ENCODE data around the gene TUBA4A. TPM values are rescaled to one million over a fixed set of nuclear protein-coding genes. Genes with fewer than 3 reads are reported as not detected.

The TUBA4A gene
- total and polyA plus RNA-seq, 9 of the 15 experiments (the other 6 are each of a cell fraction or from before 2014, with no cell fraction given), result 25.1 to 174 (median 42.4) TPM

DNA sequence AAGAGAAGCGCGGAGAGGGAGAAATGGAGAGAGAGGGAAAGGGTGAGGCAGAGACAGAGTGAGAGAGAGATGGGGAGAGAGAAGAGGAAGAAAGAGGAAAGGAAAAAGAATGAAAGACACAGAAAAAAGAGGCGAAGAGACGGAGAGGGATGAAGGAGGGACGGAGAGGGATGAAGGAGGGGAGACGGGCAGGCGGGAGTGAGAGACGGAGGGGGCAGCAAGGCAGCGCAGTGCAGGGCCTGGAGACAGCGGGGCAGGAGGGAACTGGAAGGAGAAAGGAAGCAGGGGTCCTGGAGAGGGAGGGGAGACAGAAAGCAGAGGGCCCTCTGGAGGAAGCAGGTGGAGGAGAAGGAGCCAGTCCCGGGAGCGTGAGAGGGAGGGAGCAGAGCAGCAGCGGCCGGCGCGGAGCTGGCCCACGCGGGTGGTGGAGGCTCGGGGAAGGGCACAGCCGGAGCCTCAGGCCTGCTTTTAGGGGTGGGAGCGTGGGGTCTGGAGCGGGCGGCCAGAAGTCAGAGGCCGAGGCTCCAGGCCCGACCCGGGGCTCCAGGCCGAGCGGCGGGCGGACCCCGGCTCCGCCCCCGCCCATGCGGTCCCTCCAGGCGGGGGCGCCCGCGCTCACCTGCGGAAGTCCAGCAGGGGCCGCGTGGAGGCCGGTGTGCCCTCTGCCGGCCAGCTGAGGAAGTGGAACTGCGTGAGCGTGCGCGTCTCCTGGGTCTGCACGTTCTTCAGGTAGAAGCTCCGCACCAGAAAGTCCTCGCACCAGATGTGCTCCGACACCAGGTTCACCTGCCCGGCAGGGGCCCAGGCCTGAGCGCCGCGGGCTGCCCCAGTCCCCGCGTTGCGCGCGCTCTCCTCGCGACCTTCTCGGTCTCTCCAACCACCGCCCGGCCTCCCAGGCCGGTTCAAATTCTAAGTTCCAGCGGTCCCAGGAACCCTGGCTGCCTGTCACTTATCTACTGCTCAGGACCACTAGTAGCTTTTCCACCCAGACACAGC is 40.9 kb upstream of the TUBA4A start (continued):
- TF ChIP-seq ZBTB49 (CRISPR knock-in tag; IDR thresholded peaks at IDR 0.05; ENCODE audit: borderline replicate concordance) (no peak), ZSCAN32 (CRISPR knock-in tag; IDR thresholded peaks at IDR 0.05) (no peak), NONO (IDR thresholded peaks at IDR 0.05; ENCODE audit: low read depth in 2 of 2, low read length in 1 of 2) (peak in 1 of 2 experiments; percentile 89; a peak in 2 of 4 replicates), ZSCAN29 (IDR thresholded peaks at IDR 0.05) (no peak), ZNF830 (CRISPR knock-in tag; IDR thresholded peaks at IDR 0.05) (no peak), POLR2A (conservative IDR thresholded peaks at IDR 0.05) (peak; percentile 72; the same call in 1 of the 2 replicates), MEIS2 (IDR thresholded peaks at IDR 0.05; ENCODE audit: partially characterized antibody) (no peak), BMI1 (IDR thresholded peaks at IDR 0.05; ENCODE audit: low read length) (no peak), CXXC5 (CRISPR knock-in tag; IDR thresholded peaks at IDR 0.05) (peak; percentile 93), ETS2 (tag; IDR thresholded peaks at IDR 0.05; ENCODE audit: borderline replicate concordance, poor library complexity, severe bottlenecking) (no peak), HCFC1 (IDR thresholded peaks at IDR 0.05; ENCODE audit: low read depth, low read length) (peak; percentile 44; the same call in 1 of the 2 replicates), RNF2 (IDR thresholded peaks at IDR 0.05) (no peak)
- TF ChIP-seq, protein P1, sequence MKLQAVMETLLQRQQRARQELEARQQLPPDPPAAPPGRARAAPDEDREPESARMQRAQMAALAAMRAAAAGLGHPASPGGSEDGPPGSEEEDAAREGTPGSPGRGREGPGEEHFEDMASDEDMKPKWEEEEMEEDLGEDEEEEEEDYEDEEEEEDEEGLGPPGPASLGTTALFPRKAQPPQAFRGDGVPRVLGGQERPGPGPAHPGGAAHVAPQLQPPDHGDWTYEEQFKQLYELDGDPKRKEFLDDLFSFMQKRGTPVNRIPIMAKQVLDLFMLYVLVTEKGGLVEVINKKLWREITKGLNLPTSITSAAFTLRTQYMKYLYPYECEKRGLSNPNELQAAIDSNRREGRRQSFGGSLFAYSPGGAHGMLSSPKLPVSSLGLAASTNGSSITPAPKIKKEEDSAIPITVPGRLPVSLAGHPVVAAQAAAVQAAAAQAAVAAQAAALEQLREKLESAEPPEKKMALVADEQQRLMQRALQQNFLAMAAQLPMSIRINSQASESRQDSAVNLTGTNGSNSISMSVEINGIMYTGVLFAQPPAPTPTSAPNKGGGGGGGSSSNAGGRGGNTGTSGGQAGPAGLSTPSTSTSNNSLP (IDR thresholded peaks at IDR 0.05; ENCODE audit: borderline replicate concordance, low read depth, low read length), result no peak
- TF ChIP-seq, protein P2, sequence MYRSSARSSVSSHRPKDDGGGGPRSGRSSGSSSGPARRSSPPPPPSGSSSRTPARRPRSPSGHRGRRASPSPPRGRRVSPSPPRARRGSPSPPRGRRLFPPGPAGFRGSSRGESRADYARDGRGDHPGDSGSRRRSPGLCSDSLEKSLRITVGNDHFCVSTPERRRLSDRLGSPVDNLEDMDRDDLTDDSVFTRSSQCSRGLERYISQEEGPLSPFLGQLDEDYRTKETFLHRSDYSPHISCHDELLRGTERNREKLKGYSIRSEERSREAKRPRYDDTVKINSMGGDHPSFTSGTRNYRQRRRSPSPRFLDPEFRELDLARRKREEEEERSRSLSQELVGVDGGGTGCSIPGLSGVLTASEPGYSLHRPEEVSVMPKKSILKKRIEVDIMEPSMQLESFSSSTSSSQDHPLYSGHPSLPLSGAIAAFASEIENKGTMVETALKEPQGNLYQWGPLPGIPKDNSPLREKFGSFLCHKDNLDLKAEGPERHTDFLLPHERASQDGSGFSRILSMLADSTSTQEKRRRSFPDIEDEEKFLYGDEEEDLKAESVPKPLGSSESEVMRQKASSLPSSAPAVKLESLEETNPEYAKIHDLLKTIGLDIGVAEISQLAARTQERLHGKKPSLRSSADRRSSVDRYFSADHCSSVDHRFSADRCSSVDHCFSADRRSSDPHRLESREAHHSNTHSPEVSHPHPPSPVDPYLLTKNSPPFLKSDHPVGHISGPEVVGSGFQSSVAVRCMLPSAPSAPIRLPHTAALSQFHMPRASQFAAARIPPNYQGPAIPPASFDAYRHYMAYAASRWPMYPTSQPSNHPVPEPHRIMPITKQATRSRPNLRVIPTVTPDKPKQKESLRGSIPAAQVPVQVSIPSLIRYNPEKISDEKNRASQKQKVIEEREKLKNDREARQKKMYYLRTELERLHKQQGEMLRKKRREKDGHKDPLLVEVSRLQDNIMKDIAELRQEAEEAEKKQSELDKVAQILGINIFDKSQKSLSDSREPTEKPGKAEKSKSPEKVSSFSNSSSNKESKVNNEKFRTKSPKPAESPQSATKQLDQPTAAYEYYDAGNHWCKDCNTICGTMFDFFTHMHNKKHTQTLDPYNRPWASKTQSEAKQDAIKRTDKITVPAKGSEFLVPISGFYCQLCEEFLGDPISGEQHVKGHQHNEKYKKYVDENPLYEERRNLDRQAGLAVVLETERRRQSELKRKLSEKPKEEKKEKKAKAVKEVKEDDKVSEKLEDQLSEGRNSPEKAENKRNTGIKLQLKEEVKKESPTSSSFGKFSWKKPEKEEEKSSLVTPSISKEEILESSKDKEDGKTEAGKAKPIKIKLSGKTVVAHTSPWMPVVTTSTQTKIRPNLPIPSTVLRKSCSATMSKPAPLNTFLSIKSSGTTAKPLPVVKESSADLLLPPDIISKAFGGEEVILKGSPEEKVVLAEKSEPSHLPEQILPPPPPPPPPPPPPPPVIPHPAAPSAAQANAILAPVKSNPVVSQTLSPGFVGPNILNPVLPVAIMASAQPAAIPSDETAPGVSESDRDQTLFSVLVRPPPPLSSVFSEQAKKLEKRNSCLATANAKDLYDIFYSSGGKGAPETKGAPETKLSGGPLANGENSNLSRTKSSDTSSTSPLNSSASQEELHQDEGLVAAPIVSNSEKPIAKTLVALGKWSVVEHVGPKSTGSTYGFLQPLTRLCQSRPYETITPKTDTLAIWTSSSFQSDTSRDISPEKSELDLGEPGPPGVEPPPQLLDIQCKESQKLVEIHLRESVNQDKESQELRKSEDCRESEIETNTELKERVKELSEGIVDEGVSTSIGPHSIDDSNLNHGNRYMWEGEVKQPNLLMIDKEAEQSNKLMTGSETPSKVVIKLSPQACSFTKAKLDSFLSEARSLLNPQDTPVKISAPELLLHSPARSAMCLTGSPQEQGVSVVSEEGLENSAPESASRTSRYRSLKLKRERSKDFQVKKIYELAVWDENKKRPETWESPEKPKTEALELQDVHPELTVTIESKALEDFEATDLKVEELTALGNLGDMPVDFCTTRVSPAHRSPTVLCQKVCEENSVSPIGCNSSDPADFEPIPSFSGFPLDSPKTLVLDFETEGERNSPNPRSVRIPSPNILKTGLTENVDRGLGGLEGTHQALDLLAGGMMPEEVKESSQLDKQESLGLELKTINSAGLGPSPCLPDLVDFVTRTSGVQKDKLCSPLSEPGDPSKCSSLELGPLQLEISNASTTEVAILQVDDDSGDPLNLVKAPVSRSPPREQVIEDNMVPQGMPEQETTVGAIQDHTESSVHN (IDR thresholded peaks at IDR 0.05; ENCODE audit: borderline replicate concordance in 1 of 2, low read depth in 1 of 2), result no peak
